ENCODE measurements around the gene IGF1.

The IGF1 gene

GRCh38 chr12:102480406-102480805 lies at the start of gene IGF1:
TSS of gene IGF1 (minus strand) at chr12:102480563. CDS start at chr12:102480381, 182 bp downstream.
- DNase-seq, result peak; percentile 58
- in situ Hi-C loops (cut with MboI; ENCODE audit: low pct_unique_long_range_greater_than_20kb, low sequenced_read_pairs), result loop anchor here (25.0 kb wide), 1 partner anchor 543 kb away; no protein-coding TSS in a partner anchor

- in situ Hi-C loops (cut with MboI; ENCODE audit: low pct_unique_long_range_greater_than_20kb, low sequenced_read_pairs), result no loop called here
- no peak for DNase-seq
Measured at GRCh38 chr12:102528111-102528510, 47.7 kb upstream of the IGF1 start.

GRCh38 chr12:102527171-102527720 lies 46.9 kb upstream of the IGF1 start:
- DNase-seq, result no peak
- in situ Hi-C loops (cut with MboI; ENCODE audit: low pct_unique_long_range_greater_than_20kb, low sequenced_read_pairs), result no loop called here

DNA sequence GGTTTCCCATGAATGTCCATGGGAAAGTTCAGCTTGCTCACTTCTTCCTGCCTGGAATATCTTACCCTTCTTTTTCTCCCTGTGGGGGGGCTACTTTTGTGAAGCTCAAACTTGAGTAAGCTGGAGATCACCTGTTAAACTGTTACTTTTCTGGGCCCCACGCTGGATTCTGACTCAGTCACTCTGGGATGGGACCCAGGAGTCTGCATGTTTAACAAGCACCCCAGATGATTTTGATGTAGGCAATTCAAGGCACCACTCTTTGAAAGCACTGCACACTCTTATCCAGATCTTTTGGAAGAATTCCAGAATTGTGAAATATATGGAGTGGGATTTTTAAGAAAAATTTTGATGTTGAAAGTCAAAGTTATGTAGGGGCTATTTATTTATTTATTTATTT lies 46.3 kb upstream of the IGF1 start:
- DNase-seq, result no peak
- in situ Hi-C loops (cut with MboI; ENCODE audit: low pct_unique_long_range_greater_than_20kb, low sequenced_read_pairs), result no loop called here

GRCh38 chr12:102522768-102523167 lies 42.4 kb upstream of the IGF1 start:
- DNase-seq, result no peak
- in situ Hi-C loops (cut with MboI; ENCODE audit: low pct_unique_long_range_greater_than_20kb, low sequenced_read_pairs), result no loop called here

GRCh38 chr12:102521662-102522277 lies 41.4 kb upstream of the IGF1 start:
- in situ Hi-C loops (cut with MboI; ENCODE audit: low pct_unique_long_range_greater_than_20kb, low sequenced_read_pairs), result no loop called here
- no peak for DNase-seq

DNA sequence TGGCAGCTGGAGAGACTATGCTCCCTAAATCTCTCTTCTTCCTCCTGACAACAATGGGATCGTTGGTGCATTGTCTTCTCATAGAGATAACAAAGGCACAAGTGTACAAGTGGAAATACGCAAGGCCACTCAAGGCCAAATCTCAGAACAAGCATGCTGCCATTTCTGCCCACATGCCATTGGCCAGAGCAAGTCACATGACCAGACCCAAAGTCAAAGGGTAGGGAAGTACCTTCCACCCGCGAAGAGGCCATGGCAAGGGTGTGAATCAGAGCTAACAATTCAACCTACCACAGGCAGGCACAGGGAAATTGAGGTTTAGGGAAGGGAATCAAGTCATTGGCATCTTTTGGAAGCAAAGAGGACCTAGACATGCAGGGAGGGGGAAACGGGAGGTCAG lies 38.5 kb upstream of the IGF1 start:
- no peak for DNase-seq
- in situ Hi-C loops (cut with MboI; ENCODE audit: low pct_unique_long_range_greater_than_20kb, low sequenced_read_pairs), result no loop called here

DNA sequence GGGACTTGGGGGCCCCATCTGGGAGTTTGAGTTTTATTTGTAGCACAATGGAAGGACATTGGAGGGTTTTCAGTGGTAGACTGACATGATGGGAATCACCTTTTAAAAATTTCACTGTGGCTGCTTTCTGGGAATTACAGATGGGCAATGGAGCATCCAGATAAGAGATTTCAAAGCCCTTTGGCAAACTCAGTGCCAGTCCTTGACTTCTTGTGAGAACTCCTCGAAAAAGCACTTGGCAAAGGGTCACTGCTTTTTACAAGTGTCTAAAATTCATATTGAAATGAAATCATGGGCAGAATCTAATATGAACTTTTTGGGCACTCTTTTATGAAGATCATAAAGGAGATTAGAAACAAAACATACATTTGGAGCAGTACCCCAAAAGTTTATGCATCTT lies 34.3 kb upstream of the IGF1 start:
- no peak for DNase-seq
- in situ Hi-C loops (cut with MboI; ENCODE audit: low pct_unique_long_range_greater_than_20kb, low sequenced_read_pairs), result no loop called here

DNA sequence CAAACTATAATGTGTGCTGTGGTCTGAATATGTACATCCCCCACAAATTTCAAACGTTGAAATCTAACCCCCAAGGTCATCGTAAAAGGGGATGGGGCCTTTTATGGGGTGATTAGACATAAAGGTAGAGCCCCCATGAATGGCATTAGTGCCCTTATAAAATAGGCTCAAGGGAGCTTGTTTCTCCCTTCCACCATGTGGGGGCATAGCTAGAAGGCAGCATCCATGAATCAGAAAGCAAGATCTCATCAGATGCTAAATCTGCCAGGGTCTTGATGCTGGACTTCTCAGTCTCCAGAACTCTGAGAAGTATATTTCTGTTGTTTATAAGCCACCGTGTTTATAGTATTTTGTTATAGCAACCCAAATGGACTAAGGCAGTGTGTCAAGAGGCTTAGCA lies 33.4 kb upstream of the IGF1 start:
- in situ Hi-C loops (cut with MboI; ENCODE audit: low pct_unique_long_range_greater_than_20kb, low sequenced_read_pairs), result no loop called here
- DNase-seq, result no peak

DNA sequence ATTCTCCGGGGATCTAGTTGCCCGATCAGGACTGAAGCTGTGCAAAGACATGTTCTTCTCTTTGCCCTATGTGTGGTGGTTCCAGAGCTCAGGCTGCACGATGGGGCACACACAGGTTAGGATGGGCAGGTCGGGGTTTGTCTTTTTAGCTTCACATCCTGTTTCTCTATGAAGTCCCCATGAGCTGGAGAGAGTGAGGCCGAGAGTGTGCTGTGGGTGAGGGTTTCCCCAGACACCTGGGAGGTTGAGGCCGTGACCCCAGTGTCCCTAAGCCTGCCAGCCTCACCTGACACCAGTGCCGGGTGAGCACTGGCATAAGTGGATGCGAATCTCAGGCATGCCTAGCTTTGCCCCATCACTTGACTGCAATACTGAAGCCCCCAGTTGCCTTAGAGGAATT lies 32.9 kb upstream of the IGF1 start:
- DNase-seq, result no peak
- in situ Hi-C loops (cut with MboI; ENCODE audit: low pct_unique_long_range_greater_than_20kb, low sequenced_read_pairs), result no loop called here

GRCh38 chr12:102512523-102512922 lies 32.2 kb upstream of the IGF1 start:
- in situ Hi-C loops (cut with MboI; ENCODE audit: low pct_unique_long_range_greater_than_20kb, low sequenced_read_pairs), result no loop called here
- no peak for DNase-seq

GRCh38 chr12:102511575-102511974 lies 31.2 kb upstream of the IGF1 start:
- in situ Hi-C loops (cut with MboI; ENCODE audit: low pct_unique_long_range_greater_than_20kb, low sequenced_read_pairs), result no loop called here
- no peak for DNase-seq

- DNase-seq, result no peak
- in situ Hi-C loops (cut with MboI; ENCODE audit: low pct_unique_long_range_greater_than_20kb, low sequenced_read_pairs), result no loop called here
Measured at GRCh38 chr12:102510463-102510862, 30.1 kb upstream of the IGF1 start.

DNA sequence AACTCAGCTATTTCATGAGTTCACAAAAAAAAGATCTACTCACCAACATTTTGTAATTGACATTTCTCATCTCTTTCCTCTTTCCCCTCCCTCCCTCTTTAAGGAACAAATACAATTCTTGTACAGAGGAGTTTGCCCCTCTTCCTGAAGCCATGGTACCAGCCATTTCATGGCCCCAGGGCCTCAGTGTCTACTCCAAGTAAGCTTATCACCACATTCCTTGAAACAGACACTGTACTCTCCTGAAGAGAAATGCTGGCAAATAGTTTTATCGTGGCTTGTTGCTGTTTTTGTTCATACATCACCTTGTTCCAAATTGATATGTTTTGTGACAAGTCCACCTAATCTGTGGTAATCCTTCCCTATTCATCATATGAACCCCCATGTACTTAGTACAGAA lies 29.7 kb upstream of the IGF1 start:
- DNase-seq, result no peak
- in situ Hi-C loops (cut with MboI; ENCODE audit: low pct_unique_long_range_greater_than_20kb, low sequenced_read_pairs), result no loop called here

GRCh38 chr12:102509123-102509626 lies 28.8 kb upstream of the IGF1 start:
- no peak for DNase-seq
- in situ Hi-C loops (cut with MboI; ENCODE audit: low pct_unique_long_range_greater_than_20kb, low sequenced_read_pairs), result no loop called here

DNA sequence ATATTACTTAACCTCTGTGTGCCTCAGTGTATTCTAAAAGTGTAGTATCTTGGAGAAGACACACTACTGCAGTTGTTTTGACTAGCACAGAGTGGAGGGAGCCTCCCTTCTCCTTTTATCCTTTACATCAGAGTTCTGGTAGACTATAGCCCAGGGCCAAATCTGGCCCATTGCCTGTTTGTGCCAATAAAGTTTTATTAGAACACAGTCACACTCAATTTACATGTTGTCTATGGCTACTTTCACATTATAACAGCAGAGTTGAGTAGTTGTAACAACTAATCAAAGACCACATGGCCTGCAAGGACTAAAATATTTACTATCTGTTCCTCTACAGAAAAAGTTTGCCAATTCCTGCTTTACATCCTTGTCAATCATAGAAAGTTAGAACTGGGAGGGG lies 27.7 kb upstream of the IGF1 start:
- in situ Hi-C loops (cut with MboI; ENCODE audit: low pct_unique_long_range_greater_than_20kb, low sequenced_read_pairs), result no loop called here
- DNase-seq, result no peak

DNA sequence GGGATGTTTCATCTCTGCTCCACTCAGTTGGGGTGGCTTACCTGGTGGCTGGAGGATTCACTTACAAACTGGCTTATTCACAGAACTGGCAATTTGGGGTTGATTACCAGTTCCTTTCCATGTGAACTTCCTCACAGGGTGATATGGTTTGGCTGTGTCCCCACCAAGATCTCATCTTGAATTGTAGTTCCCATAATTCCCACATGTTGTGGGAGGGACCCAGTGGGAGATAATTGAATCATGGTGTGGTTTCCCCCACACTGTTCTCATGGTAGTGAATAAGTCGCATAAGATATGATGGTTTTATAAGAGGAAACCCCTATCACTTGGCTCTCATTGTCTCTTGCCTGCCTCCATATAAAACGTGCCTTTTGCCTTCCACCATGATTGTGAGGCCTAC lies 26.9 kb upstream of the IGF1 start:
- no peak for DNase-seq
- in situ Hi-C loops (cut with MboI; ENCODE audit: low pct_unique_long_range_greater_than_20kb, low sequenced_read_pairs), result no loop called here

GRCh38 chr12:102504871-102505270 lies 24.5 kb upstream of the IGF1 start:
- no peak for DNase-seq
- in situ Hi-C loops (cut with MboI; ENCODE audit: low pct_unique_long_range_greater_than_20kb, low sequenced_read_pairs), result no loop called here

GRCh38 chr12:102504280-102504679 lies 23.9 kb upstream of the IGF1 start:
- no peak for DNase-seq
- in situ Hi-C loops (cut with MboI; ENCODE audit: low pct_unique_long_range_greater_than_20kb, low sequenced_read_pairs), result no loop called here

GRCh38 chr12:102503831-102504230 lies 23.5 kb upstream of the IGF1 start:
- no peak for DNase-seq
- in situ Hi-C loops (cut with MboI; ENCODE audit: low pct_unique_long_range_greater_than_20kb, low sequenced_read_pairs), result no loop called here

DNA sequence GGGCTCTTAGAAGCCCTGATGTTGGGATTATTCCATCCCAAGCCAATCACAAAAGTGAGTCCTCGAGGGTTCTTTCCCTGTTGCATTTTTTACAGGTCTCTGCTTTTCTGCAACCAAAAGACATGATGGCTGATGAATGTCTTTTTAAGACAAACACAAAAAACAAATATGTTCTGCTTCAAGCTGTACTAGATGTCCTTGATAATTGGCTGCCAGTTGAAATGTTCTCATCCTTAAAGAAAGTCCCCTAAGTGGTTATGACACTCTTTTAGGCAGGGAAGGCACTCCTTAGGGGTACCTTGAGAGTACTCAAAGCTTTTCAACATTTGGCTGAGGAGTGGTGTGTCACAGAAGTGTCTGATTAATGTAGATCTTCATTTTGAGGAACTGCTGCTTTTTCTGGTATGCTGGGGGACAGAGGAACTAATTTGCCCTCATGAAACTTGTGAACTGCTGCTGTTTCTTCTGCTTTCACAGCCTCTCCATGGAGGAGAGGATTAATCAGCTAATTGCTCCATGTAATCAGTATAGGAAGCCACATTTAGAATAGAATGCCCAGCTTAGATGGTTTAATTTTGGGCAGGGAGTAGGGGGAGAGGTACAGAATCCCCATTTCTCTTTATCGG lies 22.8 kb upstream of the IGF1 start:
- DNase-seq, result no peak
- in situ Hi-C loops (cut with MboI; ENCODE audit: low pct_unique_long_range_greater_than_20kb, low sequenced_read_pairs), result no loop called here
